Prostate gland (tissue), 2 donors: ENCODE data around the gene TRRAP. TPM values are rescaled to one million over a fixed set of nuclear protein-coding genes. Genes with fewer than 3 reads are reported as not detected.
A peak's percentile ranks its signal among the peaks of the same experiment; 100 is the strongest.

Experiments
- DNase-seq: peaks from one replicate; pipeline ENCODE4 v3.0.0-alpha.2; 2019; ENCODE audit warnings: low spot score
- H3K27ac ChIP-seq, 2 donors: fragments of 200-600 bp; sonication (generic); 2 replicates each; pipeline ENCODE4 v1.5.1; 2017 to 2019
- H3K27me3 ChIP-seq: fragments of 200-600 bp; sonication (generic); replicated peaks from 2 replicates; pipeline ENCODE4 v1.5.1; 2019; ENCODE audit not compliant: insufficient read depth
- H3K36me3 ChIP-seq, 2 donors: fragments of 200-600 bp; sonication (generic); 1 replicate in 1 of 2; 2 replicates in 1 of 2; pipeline versions ENCODE4 v1.5.1 to v1.8.1; 2017 to 2019
- H3K4me1 ChIP-seq: fragments of 200-600 bp; sonication (generic); replicated peaks from 2 replicates; pipeline ENCODE4 v1.5.1; 2019
- H3K4me3 ChIP-seq, 2 donors: fragments of 200-600 bp; sonication (generic); 2 replicates each; pipeline ENCODE4 v1.5.1; 2017 to 2019
- H3K9me3 ChIP-seq: fragments of 200-600 bp; sonication (generic); 2 replicates; pipeline ENCODE4 v1.5.1; 2017
- POLR2A ChIP-seq: fragments of 450-650 bp; IDR thresholded peaks from one replicate; pipeline ENCODE4 v1.6.1; 2016; ENCODE audit warnings: antibody characterized with exemption, mild to moderate bottlenecking
- POLR2AphosphoS5 ChIP-seq: sonication (generic); formaldehyde crosslinking; IDR thresholded peaks from one replicate; pipeline ENCODE4 v1.6.1; 2017; ENCODE audit warnings: antibody characterized with exemption
- WGBS: methylation state at CpG from one replicate; pipeline ENCODE4 v1.1.5; 2018; 5-methylcytosine and 5-hydroxymethylcytosine counted together
- intact Hi-C: fragments of 100-400 bp; cut with DNase I; formaldehyde crosslinking; loops from one replicate; pipeline ENCODE4 v1.14.2; 2022
- total RNA-seq, 2 donors: library from RNA; depleted of rRNA; stranded (reverse); fragments of >200 nt; gene quantifications; one replicate each; pipeline ENCODE4 v1.1.0, GENCODE V29; 2016
- TF ChIP-seq, protein P1 (sequence below), 4 experiments: fragments of 200-600 bp in 2 of 4; fragments of 450-650 bp in 2 of 4; sonication (generic) in 2 of 4; IDR thresholded peaks; 1 replicate in 3 of 4; 2 replicates in 1 of 4; pipeline ENCODE4 v1.5.1; 2016 to 2019; ENCODE audit warnings: antibody characterized with exemption in 4 of 4, mild to moderate bottlenecking in 2 of 4, moderate library complexity in 2 of 4

Gene TRRAP
- total RNA-seq, 2 donors from 2014 or later = 38.3 to 87.4 TPM

DNA sequence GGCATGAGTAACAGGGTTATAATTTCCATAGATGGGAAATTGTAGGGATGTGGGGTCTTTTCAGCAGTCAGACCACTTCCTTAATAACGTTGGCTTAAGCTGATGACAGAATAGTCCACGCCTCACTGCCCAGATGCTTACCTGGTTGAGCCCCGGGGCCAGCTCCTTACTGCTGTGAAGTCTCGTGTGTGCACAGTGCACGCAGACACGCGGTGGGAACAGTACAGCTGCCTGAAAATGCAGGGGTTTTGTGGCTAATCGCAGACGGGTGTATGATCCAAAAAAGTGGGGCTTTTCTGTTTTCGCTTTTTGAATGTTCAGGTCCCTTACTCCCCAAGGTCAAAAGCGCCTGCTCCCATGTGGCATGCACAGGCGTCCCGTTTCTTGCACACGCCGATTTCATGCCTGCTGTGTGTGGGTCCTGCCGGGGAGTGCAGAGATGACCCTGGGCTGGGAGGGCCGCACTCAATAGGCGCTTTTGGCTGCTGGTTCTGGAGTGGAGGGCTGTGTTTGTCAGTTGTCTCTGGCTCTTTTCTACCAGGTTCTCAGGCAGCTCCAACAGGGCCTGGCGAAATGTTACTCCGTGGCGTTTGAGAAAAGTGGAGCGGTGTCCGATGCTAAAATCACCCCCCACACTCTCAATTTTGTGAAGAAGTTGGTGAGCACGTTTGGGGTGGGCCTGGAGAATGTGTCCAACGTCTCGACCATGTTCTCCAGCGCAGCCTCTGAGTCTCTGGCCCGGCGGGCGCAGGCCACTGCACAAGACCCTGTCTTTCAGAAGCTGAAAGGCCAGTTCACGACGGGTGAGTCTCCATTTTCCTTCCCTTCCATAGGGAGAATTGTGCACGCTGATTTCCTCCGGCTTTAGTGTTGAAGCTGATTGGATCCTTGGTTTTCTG, 116.0 kb downstream of the TRRAP start:
- Histone ChIP-seq H3K9me3 (no peaks in the 10 kb centered on the region), H3K27me3 (no peaks in the 10 kb centered on the region), H3K36me3 (peaks cover 11 to 12% of the 10 kb centered on the region in 2 donors), H3K4me1 (no peaks in the 10 kb centered on the region), H3K4me3 (no peak overlapping the region), H3K27ac (peak overlapping the region in 1 of 2 donors; percentile 17)
- WGBS = 93% methylated on average over 34 of the region's 34 CpGs
- intact Hi-C loops = no loop called here
- TF ChIP-seq POLR2A (no peak), POLR2AphosphoS5 (no peak)
- TF ChIP-seq, protein P1, sequence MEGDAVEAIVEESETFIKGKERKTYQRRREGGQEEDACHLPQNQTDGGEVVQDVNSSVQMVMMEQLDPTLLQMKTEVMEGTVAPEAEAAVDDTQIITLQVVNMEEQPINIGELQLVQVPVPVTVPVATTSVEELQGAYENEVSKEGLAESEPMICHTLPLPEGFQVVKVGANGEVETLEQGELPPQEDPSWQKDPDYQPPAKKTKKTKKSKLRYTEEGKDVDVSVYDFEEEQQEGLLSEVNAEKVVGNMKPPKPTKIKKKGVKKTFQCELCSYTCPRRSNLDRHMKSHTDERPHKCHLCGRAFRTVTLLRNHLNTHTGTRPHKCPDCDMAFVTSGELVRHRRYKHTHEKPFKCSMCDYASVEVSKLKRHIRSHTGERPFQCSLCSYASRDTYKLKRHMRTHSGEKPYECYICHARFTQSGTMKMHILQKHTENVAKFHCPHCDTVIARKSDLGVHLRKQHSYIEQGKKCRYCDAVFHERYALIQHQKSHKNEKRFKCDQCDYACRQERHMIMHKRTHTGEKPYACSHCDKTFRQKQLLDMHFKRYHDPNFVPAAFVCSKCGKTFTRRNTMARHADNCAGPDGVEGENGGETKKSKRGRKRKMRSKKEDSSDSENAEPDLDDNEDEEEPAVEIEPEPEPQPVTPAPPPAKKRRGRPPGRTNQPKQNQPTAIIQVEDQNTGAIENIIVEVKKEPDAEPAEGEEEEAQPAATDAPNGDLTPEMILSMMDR (IDR thresholded peaks at IDR 0.05) = no peak
- no peak for DNase-seq

DNA sequence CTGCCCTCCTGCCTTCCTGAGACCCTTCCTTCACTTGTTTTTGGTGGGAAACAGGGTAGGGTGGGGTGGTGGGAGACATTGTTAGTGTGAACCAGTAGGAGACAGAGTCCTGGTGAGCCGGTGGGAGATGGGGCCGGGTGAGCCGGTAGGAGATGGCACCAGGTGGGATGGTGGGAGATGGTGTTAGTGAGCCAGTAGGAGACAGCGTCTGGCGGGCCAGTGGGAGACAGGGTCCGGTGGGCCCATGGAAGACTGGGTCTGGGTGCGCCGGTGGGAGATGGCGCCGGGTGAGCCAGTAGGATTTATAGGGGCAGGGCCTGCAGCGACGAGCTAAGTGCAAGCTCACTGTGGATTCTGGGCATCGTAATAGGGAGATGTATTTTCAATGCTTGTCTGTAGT, 116.8 kb downstream of the TRRAP start:
- H3K27me3 ChIP-seq = no peaks in the 10 kb centered on the region
- intact Hi-C loops = no loop called here
- H3K36me3 ChIP-seq = peaks cover 5 to 8% of the 10 kb centered on the region in 2 donors
- DNase-seq = no peak
- 97% methylated on average over 13 of the region's 13 CpGs for WGBS
- no peaks in the 10 kb centered on the region for H3K4me1 ChIP-seq
- H3K9me3 ChIP-seq = no peaks in the 10 kb centered on the region
- H3K4me3 ChIP-seq = no peak overlapping the region
- H3K27ac ChIP-seq = no peak overlapping the region
- TF ChIP-seq POLR2A = no peak
- TF ChIP-seq POLR2AphosphoS5 = no peak
- TF ChIP-seq, protein P1 (IDR thresholded peaks at IDR 0.05) = no peak

DNA sequence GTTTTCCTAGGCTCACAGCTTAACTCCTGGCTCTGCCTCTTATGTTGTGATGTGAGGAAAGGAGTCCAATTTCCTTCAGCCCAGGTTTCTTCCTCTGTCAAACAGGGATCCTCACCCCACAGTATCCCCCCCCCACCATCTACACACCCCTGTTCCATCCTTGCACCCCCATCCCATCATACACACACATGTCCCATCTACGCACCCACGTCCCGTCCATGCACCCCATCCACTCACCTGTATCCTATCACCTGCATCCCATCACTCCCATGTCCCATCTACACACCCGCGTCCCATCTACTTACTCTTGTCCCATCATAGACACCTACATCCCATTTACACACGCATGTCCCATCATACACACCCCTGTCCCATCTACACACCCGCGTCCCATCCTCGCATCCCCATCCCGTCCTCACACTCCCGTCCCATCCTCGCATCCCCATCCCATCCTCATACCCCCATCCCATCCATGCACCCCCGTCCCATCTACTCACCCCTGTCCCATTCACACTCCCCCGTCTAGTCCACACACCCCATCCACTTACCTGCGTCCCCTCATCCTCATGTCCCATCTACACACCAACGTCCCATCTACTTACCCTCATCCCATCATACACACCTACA, 117.3 kb downstream of the TRRAP start:
- TF ChIP-seq, protein P1 (IDR thresholded peaks at IDR 0.05) = no peak
- TF ChIP-seq POLR2AphosphoS5 (no peak), POLR2A (no peak)
- H3K36me3 ChIP-seq = peaks cover 5 to 8% of the 10 kb centered on the region in 2 donors
- 90% methylated on average over 16 of the region's 16 CpGs for WGBS
- no peak overlapping the region for H3K27ac ChIP-seq
- no peaks in the 10 kb centered on the region for H3K9me3 ChIP-seq
- DNase-seq = no peak
- H3K27me3 ChIP-seq = no peaks in the 10 kb centered on the region
- intact Hi-C loops = no loop called here
- H3K4me1 ChIP-seq = no peaks in the 10 kb centered on the region
- no peak overlapping the region for H3K4me3 ChIP-seq

DNA sequence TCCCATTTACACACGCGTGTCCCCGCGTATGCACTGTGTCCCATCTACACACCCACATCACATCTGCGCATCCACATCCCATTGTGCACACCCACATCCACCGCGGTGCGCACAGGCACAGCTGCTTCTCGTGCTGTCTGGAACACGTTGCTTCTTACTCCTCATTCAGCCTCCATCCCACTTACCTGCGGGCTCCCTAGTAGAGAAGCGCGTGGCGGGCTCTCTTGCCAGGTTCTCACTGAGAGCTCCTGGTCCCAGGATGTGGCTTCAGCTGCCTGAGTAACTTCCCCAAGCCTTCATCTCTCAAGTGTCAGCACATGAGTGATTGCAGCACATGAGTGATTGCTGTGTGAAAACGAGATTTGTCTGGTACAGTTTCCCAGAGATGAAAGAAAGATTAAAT, 117.8 kb downstream of the TRRAP start:
- Histone ChIP-seq H3K4me1 (no peaks in the 10 kb centered on the region), H3K36me3 (peaks cover 5 to 8% of the 10 kb centered on the region in 2 donors), H3K9me3 (no peaks in the 10 kb centered on the region), H3K27ac (no peak overlapping the region), H3K27me3 (no peaks in the 10 kb centered on the region), H3K4me3 (no peak overlapping the region)
- 92% methylated on average over 15 of the region's 15 CpGs for WGBS
- intact Hi-C loops = no loop called here
- TF ChIP-seq, protein P1 (IDR thresholded peaks at IDR 0.05) = no peak
- TF ChIP-seq POLR2AphosphoS5 (no peak), POLR2A (no peak)
- DNase-seq = no peak
